ENCODE measurements around the gene TUT1. TPM values are rescaled to one million over a fixed set of nuclear protein-coding genes. Genes with fewer than 3 reads are reported as not detected.

TUT1 gene
- total and polyA plus RNA-seq, 2 experiments from 2014 or later = 12.8 to 22.2 TPM

GRCh38 chr11:62614275-62614674, 23.0 kb upstream of the TUT1 start:
- Histone ChIP-seq H3K9me2 (ENCODE audit: insufficient read depth) (no peaks in the 10 kb centered on the region), H4K20me1 (replicated peaks; ENCODE audit: insufficient read depth) (no peaks in the 10 kb centered on the region), H3K79me2 (replicated peaks; ENCODE audit: insufficient read depth) (no peaks in the 10 kb centered on the region), H3K4me2 (no peak overlapping the region), H3K4me3 (no peak overlapping the region), H3F3A (replicated peaks; ENCODE audit: low read depth) (peaks cover 16% of the 10 kb centered on the region; the same call in 1 of the 2 replicates), H3K4me1 (ENCODE audit: insufficient read depth) (peaks cover 8% of the 10 kb centered on the region; the same call in 1 of the 2 replicates), H3K36me3 (ENCODE audit: insufficient read depth) (no peaks in the 10 kb centered on the region), H2AFZ (no peak overlapping the region), H3K27me3 (ENCODE audit: insufficient read depth) (peaks cover 11% of the 10 kb centered on the region; the same call in 1 of the 2 replicates), H3K27ac (ENCODE audit: low read depth) (no peak overlapping the region; the same call in 1 of the 2 replicates)
- Mint-ChIP-seq H3K27me3 (ENCODE audit: insufficient read depth, low read depth, poor library complexity) (peaks cover 25% of the 10 kb centered on the region), H3K36me3 (ENCODE audit: low read depth) (peaks cover 16% of the 10 kb centered on the region), H3K27ac (peak overlapping the region; percentile 81), H3K4me1 (peaks cover 32% of the 10 kb centered on the region), H3K9me3 (peaks cover 4% of the 10 kb centered on the region; the same call in 2 of the 3 replicates), H3K4me3 (no peak overlapping the region; the same call in 2 of the 3 replicates)
- ATAC-seq (no peak), DNase-seq (ENCODE audit: low spot score) (no peak)
- TF ChIP-seq EZH2 (IDR thresholded peaks at IDR 0.05; ENCODE audit: low read depth, unreplicated experiment) (no peak), NANOG (IDR thresholded peaks at IDR 0.05; ENCODE audit: borderline replicate concordance) (no peak), EZH2phosphoT487 (IDR thresholded peaks at IDR 0.05; ENCODE audit: unreplicated experiment) (no peak), ZNF331 (CRISPR knock-in tag; IDR thresholded peaks at IDR 0.05; ENCODE audit: low read depth) (no peak), CTCF (conservative IDR thresholded peaks at IDR 0.05; ENCODE audit: low read depth in 2 of 2) (no peak)
- TF ChIP-seq, protein P1, sequence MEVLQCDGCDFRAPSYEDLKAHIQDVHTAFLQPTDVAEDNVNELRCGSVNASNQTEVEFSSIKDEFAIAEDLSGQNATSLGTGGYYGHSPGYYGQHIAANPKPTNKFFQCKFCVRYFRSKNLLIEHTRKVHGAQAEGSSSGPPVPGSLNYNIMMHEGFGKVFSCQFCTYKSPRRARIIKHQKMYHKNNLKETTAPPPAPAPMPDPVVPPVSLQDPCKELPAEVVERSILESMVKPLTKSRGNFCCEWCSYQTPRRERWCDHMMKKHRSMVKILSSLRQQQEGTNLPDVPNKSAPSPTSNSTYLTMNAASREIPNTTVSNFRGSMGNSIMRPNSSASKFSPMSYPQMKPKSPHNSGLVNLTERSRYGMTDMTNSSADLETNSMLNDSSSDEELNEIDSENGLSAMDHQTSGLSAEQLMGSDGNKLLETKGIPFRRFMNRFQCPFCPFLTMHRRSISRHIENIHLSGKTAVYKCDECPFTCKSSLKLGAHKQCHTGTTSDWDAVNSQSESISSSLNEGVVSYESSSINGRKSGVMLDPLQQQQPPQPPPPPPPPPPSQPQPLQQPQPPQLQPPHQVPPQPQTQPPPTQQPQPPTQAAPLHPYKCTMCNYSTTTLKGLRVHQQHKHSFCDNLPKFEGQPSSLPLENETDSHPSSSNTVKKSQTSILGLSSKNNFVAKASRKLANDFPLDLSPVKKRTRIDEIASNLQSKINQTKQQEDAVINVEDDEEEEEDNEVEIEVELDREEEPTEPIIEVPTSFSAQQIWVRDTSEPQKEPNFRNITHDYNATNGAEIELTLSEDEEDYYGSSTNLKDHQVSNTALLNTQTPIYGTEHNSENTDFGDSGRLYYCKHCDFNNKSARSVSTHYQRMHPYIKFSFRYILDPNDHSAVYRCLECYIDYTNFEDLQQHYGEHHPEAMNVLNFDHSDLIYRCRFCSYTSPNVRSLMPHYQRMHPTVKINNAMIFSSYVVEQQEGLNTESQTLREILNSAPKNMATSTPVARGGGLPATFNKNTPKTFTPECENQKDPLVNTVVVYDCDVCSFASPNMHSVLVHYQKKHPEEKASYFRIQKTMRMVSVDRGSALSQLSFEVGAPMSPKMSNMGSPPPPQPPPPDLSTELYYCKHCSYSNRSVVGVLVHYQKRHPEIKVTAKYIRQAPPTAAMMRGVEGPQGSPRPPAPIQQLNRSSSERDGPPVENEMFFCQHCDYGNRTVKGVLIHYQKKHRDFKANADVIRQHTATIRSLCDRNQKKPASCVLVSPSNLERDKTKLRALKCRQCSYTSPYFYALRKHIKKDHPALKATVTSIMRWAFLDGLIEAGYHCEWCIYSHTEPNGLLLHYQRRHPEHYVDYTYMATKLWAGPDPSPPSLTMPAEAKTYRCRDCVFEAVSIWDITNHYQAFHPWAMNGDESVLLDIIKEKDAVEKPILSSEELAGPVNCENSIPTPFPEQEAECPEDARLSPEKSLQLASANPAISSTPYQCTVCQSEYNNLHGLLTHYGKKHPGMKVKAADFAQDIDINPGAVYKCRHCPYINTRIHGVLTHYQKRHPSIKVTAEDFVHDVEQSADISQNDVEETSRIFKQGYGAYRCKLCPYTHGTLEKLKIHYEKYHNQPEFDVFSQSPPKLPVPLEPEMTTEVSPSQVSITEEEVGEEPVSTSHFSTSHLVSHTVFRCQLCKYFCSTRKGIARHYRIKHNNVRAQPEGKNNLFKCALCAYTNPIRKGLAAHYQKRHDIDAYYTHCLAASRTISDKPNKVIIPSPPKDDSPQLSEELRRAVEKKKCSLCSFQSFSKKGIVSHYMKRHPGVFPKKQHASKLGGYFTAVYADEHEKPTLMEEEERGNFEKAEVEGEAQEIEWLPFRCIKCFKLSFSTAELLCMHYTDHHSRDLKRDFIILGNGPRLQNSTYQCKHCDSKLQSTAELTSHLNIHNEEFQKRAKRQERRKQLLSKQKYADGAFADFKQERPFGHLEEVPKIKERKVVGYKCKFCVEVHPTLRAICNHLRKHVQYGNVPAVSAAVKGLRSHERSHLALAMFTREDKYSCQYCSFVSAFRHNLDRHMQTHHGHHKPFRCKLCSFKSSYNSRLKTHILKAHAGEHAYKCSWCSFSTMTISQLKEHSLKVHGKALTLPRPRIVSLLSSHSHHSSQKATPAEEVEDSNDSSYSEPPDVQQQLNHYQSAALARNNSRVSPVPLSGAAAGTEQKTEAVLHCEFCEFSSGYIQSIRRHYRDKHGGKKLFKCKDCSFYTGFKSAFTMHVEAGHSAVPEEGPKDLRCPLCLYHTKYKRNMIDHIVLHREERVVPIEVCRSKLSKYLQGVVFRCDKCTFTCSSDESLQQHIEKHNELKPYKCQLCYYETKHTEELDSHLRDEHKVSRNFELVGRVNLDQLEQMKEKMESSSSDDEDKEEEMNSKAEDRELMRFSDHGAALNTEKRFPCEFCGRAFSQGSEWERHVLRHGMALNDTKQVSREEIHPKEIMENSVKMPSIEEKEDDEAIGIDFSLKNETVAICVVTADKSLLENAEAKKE (CRISPR knock-in tag; IDR thresholded peaks at IDR 0.05) = no peak

Data from GM23338 (cell line).